Liver (tissue), 9 donors: ENCODE data around the gene REG3G. TPM values are rescaled to one million over a fixed set of nuclear protein-coding genes. Genes with fewer than 3 reads are reported as not detected.

Experiments used
- DNase-seq: peaks from one replicate; pipeline ENCODE4 v3.0.0-alpha.2; 2017; ENCODE audit warnings: low spot score
- H3K27ac ChIP-seq, 2 donors: one replicate each; pipeline ENCODE4 v1.7.0; 2013; ENCODE audit warnings: inconsistent platforms in 2 of 2, low read length in 2 of 2, control low read depth in 1 of 2, low read depth in 1 of 2, mild to moderate bottlenecking in 1 of 2
- H3K27me3 ChIP-seq, 4 donors: one replicate each; pipeline versions ENCODE4 v1.6.1 to v1.7.0; 2013; ENCODE audit warnings: low read length in 3 of 4, inconsistent platforms in 1 of 4, mild to moderate bottlenecking in 1 of 4, moderate library complexity in 1 of 4; ENCODE audit not compliant: control insufficient read depth in 4 of 4, insufficient read depth in 4 of 4
- H3K36me3 ChIP-seq, 4 donors: one replicate each; pipeline versions ENCODE4 v1.6.1 to v1.7.0; 2013; ENCODE audit warnings: low read length in 3 of 4, mild to moderate bottlenecking in 3 of 4, low read depth in 1 of 4, moderate library complexity in 1 of 4; ENCODE audit not compliant: control insufficient read depth in 4 of 4, insufficient read depth in 3 of 4
- H3K4me1 ChIP-seq, 4 donors: one replicate each; pipeline versions ENCODE4 v1.6.1 to v1.7.0; 2013; ENCODE audit warnings: low read length in 3 of 4, mild to moderate bottlenecking in 3 of 4, moderate library complexity in 1 of 4; ENCODE audit not compliant: control insufficient read depth in 4 of 4, insufficient read depth in 4 of 4
- H3K4me3 ChIP-seq, 3 donors: one replicate each; pipeline versions ENCODE4 v1.6.1 to v1.7.0; 2013; ENCODE audit warnings: low read length in 3 of 3, control low read depth in 1 of 3, low read depth in 1 of 3, mild to moderate bottlenecking in 1 of 3
- H3K9ac ChIP-seq, 2 donors: one replicate each; pipeline ENCODE4 v1.7.0; 2013; ENCODE audit warnings: low read length in 2 of 2, mild to moderate bottlenecking in 2 of 2, moderate library complexity in 2 of 2, control low read depth in 1 of 2, low read depth in 1 of 2
- H3K9me3 ChIP-seq, 4 donors: one replicate each; pipeline versions ENCODE4 v1.6.1 to v1.7.0; 2013; ENCODE audit warnings: low read length in 3 of 4; ENCODE audit not compliant: control insufficient read depth in 4 of 4
- ATF3 ChIP-seq: IDR thresholded peaks from 2 replicates; pipeline ENCODE4 v1.6.1; 2016; ENCODE audit warnings: antibody characterized with exemption
- CTCF ChIP-seq: fragments of 150-350 bp; IDR thresholded peaks from 2 replicates; pipeline ENCODE4 v1.5.1; 2017; ENCODE audit warnings: improper control_type of control experiment, low read depth, low read length; ENCODE audit not compliant: missing input control
- EGR1 ChIP-seq, 2 donors: IDR thresholded peaks; 2 replicates each; pipeline ENCODE4 v1.6.1; 2016 to 2018; ENCODE audit warnings: antibody characterized with exemption in 2 of 2, low read depth in 2 of 2
- FOXA1 ChIP-seq: IDR thresholded peaks from 2 replicates; pipeline ENCODE4 v1.6.1; 2016; ENCODE audit warnings: antibody characterized with exemption
- GABPA ChIP-seq, 2 donors: IDR thresholded peaks in 1 of 2; conservative IDR thresholded peaks in 1 of 2; 2 replicates each; pipeline ENCODE4 v1.6.1; 2016; ENCODE audit warnings: antibody characterized with exemption in 2 of 2, mild to moderate bottlenecking in 1 of 2, moderate library complexity in 1 of 2
- HNF4A ChIP-seq, 2 donors: conservative IDR thresholded peaks; 2 replicates each; pipeline ENCODE4 v1.6.1; 2016; ENCODE audit warnings: antibody characterized with exemption in 2 of 2, mild to moderate bottlenecking in 2 of 2
- JUND ChIP-seq, 2 donors: IDR thresholded peaks; 2 replicates each; pipeline ENCODE4 v1.6.1; 2016; ENCODE audit warnings: antibody characterized with exemption in 2 of 2
- MAX ChIP-seq: IDR thresholded peaks from 2 replicates; pipeline ENCODE4 v1.6.1; 2016; ENCODE audit warnings: antibody characterized with exemption
- NR2F2 ChIP-seq: IDR thresholded peaks from 2 replicates; pipeline ENCODE4 v1.6.1; 2016; ENCODE audit warnings: antibody characterized with exemption
- RAD21 ChIP-seq, 2 donors: IDR thresholded peaks; 2 replicates each; pipeline ENCODE4 v1.6.1; 2016; ENCODE audit warnings: antibody characterized with exemption in 2 of 2, mild to moderate bottlenecking in 2 of 2
- REST ChIP-seq: IDR thresholded peaks from 2 replicates; pipeline ENCODE4 v1.6.1; 2016; ENCODE audit warnings: antibody characterized with exemption, mild to moderate bottlenecking
- RXRA ChIP-seq, 2 donors: IDR thresholded peaks; 2 replicates each; pipeline ENCODE4 v1.6.1; 2017 to 2018; ENCODE audit warnings: antibody characterized with exemption in 2 of 2, mild to moderate bottlenecking in 1 of 2
- SP1 ChIP-seq: IDR thresholded peaks from 2 replicates; pipeline ENCODE4 v1.6.1; 2018; ENCODE audit warnings: antibody characterized with exemption, mild to moderate bottlenecking
- TAF1 ChIP-seq: conservative IDR thresholded peaks from 2 replicates; pipeline ENCODE4 v1.6.1; 2016; ENCODE audit warnings: antibody characterized with exemption, mild to moderate bottlenecking
- YY1 ChIP-seq: IDR thresholded peaks from 2 replicates; pipeline ENCODE4 v1.6.1; 2016; ENCODE audit warnings: antibody characterized with exemption, mild to moderate bottlenecking
- WGBS: extraction: QIAGEN DNeasy Blood & Tissue Kit; methylation state at CpG from one replicate; pipeline ENCODE4 v1.1.7; 2013; 5-methylcytosine and 5-hydroxymethylcytosine counted together
- polyA plus RNA-seq, 2 donors: library from polyadenylated mRNA; stranded (reverse) in 1 of 2; unstranded in 1 of 2; fragments of 200-250 nt in 1 of 2; fragments of >200 nt in 1 of 2; fragmentation: Nextera tagmentation in 1 of 2; extraction: Ambion mirVana in 1 of 2; gene quantifications; one replicate each; pipeline versions ENCODE4 v1.2.1 to v1.2.3, GENCODE V29; 2013 to 2015
- total RNA-seq, 2 donors: library from RNA; depleted of rRNA; stranded (reverse); fragments of >200 nt; gene quantifications; one replicate each; pipeline ENCODE4 v1.2.3, GENCODE V29; 2014
- donor health status: healthy.
- donor health status: healthy.
- donor health status: healthy.
- donor health status: healthy.
- donor health status: healthy.

REG3G gene
- total and polyA plus RNA-seq, 4 donors, result 0.28 TPM; not detected in 3

GRCh38 chr2:78984386-78984785 lies 41.1 kb upstream of the REG3G start:
- Histone ChIP-seq H3K9ac (no peak overlapping the region), H3K27ac (no peak overlapping the region), H3K27me3 (peaks cover 0 to 5% (median 1%) of the 10 kb centered on the region in 4 donors), H3K4me3 (no peak overlapping the region), H3K9me3 (no peaks in the 10 kb centered on the region), H3K4me1 (peaks cover 0 to 3% (median 0%) of the 10 kb centered on the region in 4 donors), H3K36me3 (no peaks in the 10 kb centered on the region)
- TF ChIP-seq RAD21 (IDR thresholded peaks at IDR 0.05), result no peak
- no peak for TF ChIP-seq NR2F2
- no peak for TF ChIP-seq GABPA (IDR thresholded peaks at IDR 0.05 in 1 of 2, conservative IDR thresholded peaks at IDR 0.05 in 1 of 2)
- no peak for TF ChIP-seq SP1
- TF ChIP-seq YY1, result no peak
- DNase-seq, result no peak
- 80% methylated on average over 7 of the region's 7 CpGs for WGBS

- Histone ChIP-seq H3K36me3 (no peaks in the 10 kb centered on the region), H3K27me3 (peaks cover 0 to 5% (median 1%) of the 10 kb centered on the region in 4 donors), H3K9me3 (no peaks in the 10 kb centered on the region), H3K4me1 (peaks cover 0 to 3% (median 0%) of the 10 kb centered on the region in 4 donors), H3K9ac (no peak overlapping the region), H3K27ac (no peak overlapping the region), H3K4me3 (no peak overlapping the region)
- TF ChIP-seq GABPA (IDR thresholded peaks at IDR 0.05 in 1 of 2, conservative IDR thresholded peaks at IDR 0.05 in 1 of 2) (no peak), SP1 (no peak), CTCF (no peak), EGR1 (IDR thresholded peaks at IDR 0.05; ENCODE audit: low read depth in 2 of 2) (no peak), TAF1 (no peak), HNF4A (conservative IDR thresholded peaks at IDR 0.05) (no peak), REST (no peak), MAX (no peak), NR2F2 (no peak), RXRA (IDR thresholded peaks at IDR 0.05) (no peak)
- DNase-seq, result no peak
- 49% methylated on average over 1 of the region's 1 CpG for WGBS
Observed at GRCh38 chr2:78985558-78985957, 39.9 kb upstream of the REG3G start.

- DNase-seq, result no peak
- 84% methylated on average over 2 of the region's 2 CpGs for WGBS
- Histone ChIP-seq H3K36me3 (no peaks in the 10 kb centered on the region), H3K27me3 (peaks cover 0 to 5% (median 2%) of the 10 kb centered on the region in 4 donors), H3K4me1 (peaks cover 0 to 10% (median 0%) of the 10 kb centered on the region in 4 donors), H3K4me3 (no peak overlapping the region), H3K27ac (no peak overlapping the region), H3K9ac (no peak overlapping the region), H3K9me3 (no peaks in the 10 kb centered on the region)
- TF ChIP-seq ATF3 (no peak), HNF4A (conservative IDR thresholded peaks at IDR 0.05) (no peak), RXRA (IDR thresholded peaks at IDR 0.05) (no peak), JUND (IDR thresholded peaks at IDR 0.05) (no peak), SP1 (no peak), NR2F2 (no peak), RAD21 (IDR thresholded peaks at IDR 0.05) (no peak), TAF1 (no peak), FOXA1 (no peak), CTCF (no peak), MAX (no peak), EGR1 (IDR thresholded peaks at IDR 0.05; ENCODE audit: low read depth in 2 of 2) (no peak)
Observed at GRCh38 chr2:78989051-78989450, 36.5 kb upstream of the REG3G start.
